NCI-H2171 (cell line): Measurements from ENCODE around the gene PKP4.

Experiments used
- DNase-seq: peaks from one replicate; lab custom pipeline; 2025; lab: John Stamatoyannopoulos, UW

The PKP4 gene

GRCh38 chr2:158542577-158542976, 85.8 kb downstream of the PKP4 start:
- DNase-seq = no peak

DNA sequence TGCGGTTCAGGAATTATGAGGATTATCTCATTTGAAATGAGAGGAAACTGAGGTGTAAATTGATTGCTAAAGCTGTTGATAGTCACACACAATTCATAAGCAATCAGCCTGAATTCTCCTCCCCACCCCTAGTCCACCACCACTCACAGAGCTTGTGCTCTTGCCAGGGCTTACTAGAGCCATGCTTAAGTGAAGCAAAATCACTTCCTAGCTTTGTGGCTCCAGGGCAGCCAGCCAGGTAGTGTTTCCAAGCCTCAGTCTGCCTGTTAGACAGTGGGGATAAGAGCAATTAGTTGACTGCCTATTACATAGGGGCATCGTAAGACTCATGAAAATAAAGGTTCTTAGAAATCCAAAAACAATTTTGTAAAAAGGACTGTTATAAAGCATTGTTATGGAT, 87.2 kb downstream of the PKP4 start:
- no peak for DNase-seq

GRCh38 chr2:158544998-158545397, 88.2 kb downstream of the PKP4 start:
- no peak for DNase-seq

GRCh38 chr2:158546412-158547144, 89.8 kb downstream of the PKP4 start:
- DNase-seq = no peak

- DNase-seq = no peak
Observed at GRCh38 chr2:158553257-158553656, 96.5 kb downstream of the PKP4 start.

DNA sequence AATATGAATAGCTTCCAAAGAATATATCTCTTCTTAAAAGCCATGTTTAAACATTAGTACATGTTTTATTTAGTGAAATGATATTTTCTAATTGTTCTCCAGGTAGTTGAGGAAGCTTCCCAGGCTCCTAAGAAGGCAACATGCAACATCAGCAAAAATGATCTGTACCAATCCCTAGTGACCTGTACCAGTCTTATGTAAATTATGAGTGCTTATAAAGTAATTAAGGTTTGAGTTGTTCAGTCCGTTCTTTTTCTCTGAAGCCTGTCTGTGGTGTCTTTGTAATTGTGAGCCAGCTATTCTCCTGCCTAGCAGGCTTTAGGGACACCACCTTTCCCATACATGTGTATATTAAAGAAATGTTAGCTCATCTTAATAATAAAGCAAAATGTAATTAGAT, 98.2 kb downstream of the PKP4 start:
- no peak for DNase-seq

DNA sequence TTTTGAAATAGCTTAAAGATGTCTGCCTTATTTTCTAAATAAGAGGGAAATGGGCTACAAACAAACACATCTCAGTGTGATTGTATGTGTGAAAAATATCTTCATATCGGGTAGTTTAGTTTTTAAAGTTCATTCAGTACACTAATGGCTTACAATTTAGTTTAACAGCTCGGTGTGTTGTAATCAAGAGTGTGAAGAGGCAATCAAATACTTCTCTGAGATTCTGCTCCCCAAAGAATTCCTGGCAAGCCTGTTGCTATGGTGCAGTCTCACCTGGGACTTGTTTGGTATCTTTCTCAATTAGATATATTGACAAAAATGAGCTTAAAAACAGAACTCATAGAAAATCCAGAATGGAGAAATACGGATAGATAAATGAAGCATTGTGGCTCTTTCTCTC, 99.4 kb downstream of the PKP4 start:
- DNase-seq = no peak

- DNase-seq = no peak
Observed at GRCh38 chr2:158557752-158558151, 101.0 kb downstream of the PKP4 start.

GRCh38 chr2:158559252-158559651, 102.5 kb downstream of the PKP4 start:
- no peak for DNase-seq

DNA sequence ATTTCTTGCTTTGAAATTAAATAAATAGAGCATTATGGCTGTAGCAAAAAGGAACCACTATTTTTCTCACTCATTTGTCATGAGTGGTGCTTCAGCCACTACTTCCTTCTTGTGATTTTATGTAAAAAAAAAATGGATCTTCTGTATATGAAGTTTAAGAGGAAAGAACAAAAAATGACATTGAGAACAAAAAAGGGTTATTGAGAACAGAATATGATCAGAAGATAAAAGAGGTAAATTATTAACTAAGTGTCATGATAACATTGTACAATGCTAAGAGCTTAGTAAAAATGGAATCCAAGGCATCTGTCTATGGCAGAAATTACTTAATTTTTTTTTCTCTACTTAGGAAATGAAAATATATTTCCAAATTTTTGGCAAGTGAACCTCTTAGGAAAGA, 103.5 kb downstream of the PKP4 start:
- no peak for DNase-seq

- DNase-seq = no peak
Observed at GRCh38 chr2:158561054-158561453, 104.3 kb downstream of the PKP4 start.

DNA sequence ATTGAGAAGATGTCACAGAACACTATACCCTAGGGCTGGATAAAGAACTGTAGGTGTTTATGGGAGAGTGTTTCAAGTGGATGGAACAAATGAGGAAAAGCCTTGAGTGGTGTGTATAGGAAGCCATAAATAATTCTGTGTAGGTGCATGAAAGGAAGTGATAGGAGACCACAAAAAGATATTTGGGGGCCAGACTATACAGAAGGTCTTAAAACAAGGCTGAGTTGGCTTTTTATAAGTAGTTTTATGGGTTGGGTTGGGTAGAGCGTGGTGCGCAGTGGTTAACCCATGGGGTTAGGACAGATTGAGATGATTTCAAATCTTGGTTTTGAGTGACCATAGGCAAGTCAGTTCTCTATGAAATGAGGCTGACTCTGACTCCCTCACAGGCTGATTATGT, 110.5 kb downstream of the PKP4 start:
- no peak for DNase-seq

DNA sequence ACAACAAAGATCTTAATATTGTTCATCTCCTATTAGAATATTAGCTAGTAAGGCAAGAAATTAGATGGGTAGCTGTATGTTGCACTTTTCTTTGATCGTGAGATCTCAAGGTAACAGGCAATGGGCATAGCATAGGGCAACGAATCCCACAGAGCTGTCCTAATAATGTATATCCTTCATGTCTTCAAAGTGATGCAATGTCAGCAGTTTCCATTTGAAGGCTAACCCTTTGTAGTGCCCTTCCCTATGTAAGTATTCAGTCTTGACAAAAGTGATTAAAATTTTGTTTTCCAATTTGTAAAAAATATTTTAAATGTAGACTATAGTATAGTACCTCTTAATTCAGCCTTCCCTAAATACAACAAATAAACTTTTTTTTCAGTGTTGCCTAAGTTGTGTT, 112.5 kb downstream of the PKP4 start:
- no peak for DNase-seq

DNA sequence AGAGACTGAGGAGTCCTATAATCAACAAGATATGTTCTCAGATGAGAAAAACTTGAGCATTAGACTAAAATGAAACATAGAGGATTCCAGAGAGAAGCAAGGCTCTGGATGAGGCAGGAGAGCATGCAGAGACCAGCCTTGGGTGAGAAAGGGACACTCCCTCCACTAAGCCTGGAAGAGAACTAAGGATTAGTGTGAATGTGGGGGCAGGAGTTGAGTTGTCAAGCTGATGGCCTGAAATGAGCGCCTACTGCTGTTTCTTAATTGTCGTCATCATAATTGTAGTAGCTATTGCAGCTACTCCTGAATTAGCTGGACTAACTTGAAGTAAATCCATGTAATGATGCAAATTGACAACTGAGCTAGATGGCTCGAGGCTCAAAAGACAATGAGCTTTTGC, 114.1 kb downstream of the PKP4 start:
- no peak for DNase-seq

DNA sequence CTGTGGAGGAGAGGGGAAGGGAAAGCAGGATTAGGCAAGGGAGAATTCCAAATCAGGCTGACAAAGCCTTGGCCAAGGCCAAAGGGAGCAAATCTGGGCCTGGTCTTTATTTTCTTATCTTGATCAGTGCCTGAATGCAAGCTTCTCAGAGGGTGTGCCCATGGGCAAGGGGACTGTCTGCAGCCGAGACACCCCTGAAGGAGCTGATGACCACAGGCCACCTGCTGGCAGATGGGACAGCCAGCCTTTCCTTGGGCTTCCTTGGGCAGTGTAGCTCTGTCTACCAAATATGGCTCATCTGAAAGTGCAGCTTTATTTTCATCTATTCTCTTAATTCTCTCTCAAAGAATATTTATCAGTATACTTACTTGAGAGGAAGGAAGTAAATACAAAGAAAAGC, 117.0 kb downstream of the PKP4 start:
- no peak for DNase-seq

GRCh38 chr2:158575051-158575635, 118.4 kb downstream of the PKP4 start:
- no peak for DNase-seq

GRCh38 chr2:158577141-158577540, 120.4 kb downstream of the PKP4 start:
- DNase-seq = no peak

DNA sequence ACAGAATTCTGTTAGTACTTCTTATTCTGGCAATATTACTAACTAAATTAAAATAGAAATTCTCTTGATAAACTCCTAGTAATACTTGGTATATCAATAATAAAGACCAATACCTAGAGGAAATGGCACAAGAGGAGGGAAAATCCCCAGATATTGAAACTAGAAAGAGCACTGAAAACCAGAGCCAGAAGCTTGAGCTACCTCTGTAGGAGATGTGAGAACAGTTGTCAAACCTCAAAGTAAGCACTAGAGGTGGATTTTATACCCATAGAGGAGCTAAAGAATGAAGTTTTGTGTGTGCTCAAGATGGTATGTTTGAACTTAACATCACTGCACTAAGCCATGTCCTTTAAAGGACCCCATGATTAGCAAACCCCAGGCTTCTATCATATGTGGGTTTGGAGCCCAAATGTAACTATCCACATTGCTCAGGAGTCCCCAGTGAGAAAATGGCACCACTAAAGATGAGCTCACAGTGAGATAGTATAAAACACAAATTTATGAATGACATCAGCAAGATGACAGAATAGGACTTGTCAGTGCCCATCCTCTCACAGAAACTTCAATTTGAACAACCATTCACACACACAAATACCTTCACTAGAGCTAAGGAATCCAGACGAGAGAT, 122.1 kb downstream of the PKP4 start:
- no peak for DNase-seq

- no peak for DNase-seq
Observed at GRCh38 chr2:158579928-158580327, 123.2 kb downstream of the PKP4 start.

DNA sequence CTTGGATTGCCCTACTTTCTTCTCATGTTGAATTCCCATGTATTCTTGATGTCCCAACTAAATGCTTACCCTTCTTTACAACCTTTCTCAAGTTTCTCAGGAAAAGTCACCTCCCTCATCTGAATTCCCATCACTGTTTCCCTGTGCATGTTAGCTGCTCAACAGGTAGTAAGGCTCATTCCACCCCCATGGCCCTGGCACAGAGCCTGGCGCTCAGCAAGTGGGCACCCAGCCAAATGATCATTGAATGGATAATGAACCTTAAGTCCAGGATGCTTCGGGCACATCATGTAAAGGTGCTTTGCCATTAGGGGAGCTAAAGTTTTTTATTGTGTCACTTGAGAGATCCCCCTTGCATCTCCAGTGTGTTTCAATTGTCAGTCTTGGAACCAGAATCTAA, 124.0 kb downstream of the PKP4 start:
- no peak for DNase-seq

- DNase-seq = no peak
Observed at GRCh38 chr2:158582670-158583069, 125.9 kb downstream of the PKP4 start.

DNA sequence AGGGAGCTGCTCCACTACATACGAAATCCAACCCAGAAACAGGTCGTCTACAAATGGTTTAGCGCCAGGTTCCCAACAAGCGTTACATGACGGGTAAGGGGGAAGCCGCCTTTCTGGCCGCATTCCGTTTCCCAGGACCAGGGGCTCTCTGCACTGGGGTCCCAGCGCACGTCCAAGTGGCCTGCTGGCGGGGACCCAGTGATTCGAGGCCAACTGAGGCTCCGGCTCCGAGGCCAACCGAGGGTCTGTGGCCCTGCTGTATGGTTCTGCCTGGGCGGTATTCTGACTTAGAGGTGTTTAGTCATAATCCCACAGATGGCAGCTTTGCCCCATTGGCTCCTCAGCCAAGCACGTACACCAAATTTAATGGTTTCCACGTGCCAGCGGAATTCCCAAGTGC, 127.2 kb downstream of the PKP4 start:
- DNase-seq = no peak

DNA sequence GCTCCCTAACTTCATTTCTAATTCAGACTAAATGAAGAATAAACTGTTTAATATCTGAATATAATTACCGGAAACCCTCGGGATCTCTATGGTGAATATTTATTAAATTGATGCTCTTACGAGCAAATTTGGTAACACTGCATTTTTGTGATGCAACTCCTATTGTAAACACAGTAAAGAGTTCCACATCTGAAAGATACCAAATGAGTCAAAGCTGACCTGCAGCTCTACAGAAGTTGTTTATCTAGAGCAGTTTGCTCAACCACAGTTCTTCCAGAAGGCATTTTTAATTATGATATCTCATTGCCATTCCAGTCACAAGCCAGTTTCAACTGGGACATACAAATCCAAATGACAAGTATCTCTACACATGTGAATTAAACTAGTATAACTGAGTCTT, 129.7 kb downstream of the PKP4 start:
- DNase-seq = no peak

GRCh38 chr2:158589303-158589702, 132.6 kb downstream of the PKP4 start:
- DNase-seq = no peak
